Mesothelial cell of epicardium (in vitro differentiated cells): ENCODE measurements around the gene PTPRN2. TPM values are rescaled to one million over a fixed set of nuclear protein-coding genes. Genes with fewer than 3 reads are reported as not detected.

Experiments used
- DNase-seq, 2 experiments: peaks; one replicate each; pipeline ENCODE4 v3.0.0; 2021; ENCODE audit warnings: low spot score in 2 of 2; ENCODE audit not compliant: unreplicated experiment in 2 of 2
- H3K27ac Mint-ChIP-seq: 2 replicates; pipeline ENCODE4 v1.8.0; 2021; ENCODE audit warnings: mixed read lengths
- H3K27me3 Mint-ChIP-seq: 2 replicates; pipeline ENCODE4 v1.8.0; 2021; ENCODE audit warnings: low read depth, mixed read lengths
- H3K36me3 Mint-ChIP-seq: 2 replicates; pipeline ENCODE4 v1.8.0; 2021; ENCODE audit warnings: mixed read lengths
- H3K4me1 Mint-ChIP-seq: 2 replicates; pipeline ENCODE4 v1.8.0; 2021; ENCODE audit warnings: mixed read lengths
- H3K4me3 Mint-ChIP-seq: 2 replicates; pipeline ENCODE4 v1.8.0; 2021; ENCODE audit warnings: mild to moderate bottlenecking, moderate library complexity, mixed read lengths
- H3K9me3 Mint-ChIP-seq: 2 replicates; pipeline ENCODE4 v1.8.0; 2021; ENCODE audit warnings: mixed read lengths
- total RNA-seq: library from RNA; stranded (reverse); gene quantifications from 3 replicates; pipeline ENCODE4 v1.2.1, GENCODE V29; 2021
- TF ChIP-seq, protein P1 (sequence below): fragments of 200-600 bp; sonication (generic); IDR thresholded peaks from one replicate; pipeline ENCODE4 v1.5.0; 2021; ENCODE audit warnings: antibody characterized with exemption; ENCODE audit not compliant: unreplicated experiment

The PTPRN2 gene
- total RNA-seq, 1 donor from 2014 or later = 2.2 TPM

DNA sequence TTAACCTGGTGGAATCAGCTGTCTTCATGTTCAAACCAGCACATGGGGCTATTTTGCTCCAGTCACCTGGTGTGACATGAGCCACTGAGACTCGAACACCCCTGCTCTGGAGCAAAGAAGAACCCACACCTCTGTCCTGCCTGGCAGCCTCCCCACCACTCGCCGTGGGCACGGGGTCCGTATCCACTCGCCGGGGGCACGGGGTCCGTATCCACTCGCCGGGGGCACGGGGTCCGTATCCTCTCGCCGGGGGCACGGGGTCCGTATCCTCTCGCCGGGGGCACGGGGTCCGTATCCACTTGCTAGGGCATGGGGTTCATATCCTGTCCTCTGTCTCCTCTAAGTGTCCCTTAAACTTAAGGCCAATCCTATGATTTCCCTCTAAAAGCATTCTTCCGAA is 558.7 kb downstream of the PTPRN2 start:
- Mint-ChIP-seq H3K4me1 (no peaks in the 10 kb centered on the region), H3K36me3 (no peaks in the 10 kb centered on the region), H3K27me3 (no peaks in the 10 kb centered on the region), H3K4me3 (no peak overlapping the region), H3K9me3 (peaks cover 5% of the 10 kb centered on the region), H3K27ac (no peak overlapping the region)
- TF ChIP-seq, protein P1, sequence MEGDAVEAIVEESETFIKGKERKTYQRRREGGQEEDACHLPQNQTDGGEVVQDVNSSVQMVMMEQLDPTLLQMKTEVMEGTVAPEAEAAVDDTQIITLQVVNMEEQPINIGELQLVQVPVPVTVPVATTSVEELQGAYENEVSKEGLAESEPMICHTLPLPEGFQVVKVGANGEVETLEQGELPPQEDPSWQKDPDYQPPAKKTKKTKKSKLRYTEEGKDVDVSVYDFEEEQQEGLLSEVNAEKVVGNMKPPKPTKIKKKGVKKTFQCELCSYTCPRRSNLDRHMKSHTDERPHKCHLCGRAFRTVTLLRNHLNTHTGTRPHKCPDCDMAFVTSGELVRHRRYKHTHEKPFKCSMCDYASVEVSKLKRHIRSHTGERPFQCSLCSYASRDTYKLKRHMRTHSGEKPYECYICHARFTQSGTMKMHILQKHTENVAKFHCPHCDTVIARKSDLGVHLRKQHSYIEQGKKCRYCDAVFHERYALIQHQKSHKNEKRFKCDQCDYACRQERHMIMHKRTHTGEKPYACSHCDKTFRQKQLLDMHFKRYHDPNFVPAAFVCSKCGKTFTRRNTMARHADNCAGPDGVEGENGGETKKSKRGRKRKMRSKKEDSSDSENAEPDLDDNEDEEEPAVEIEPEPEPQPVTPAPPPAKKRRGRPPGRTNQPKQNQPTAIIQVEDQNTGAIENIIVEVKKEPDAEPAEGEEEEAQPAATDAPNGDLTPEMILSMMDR = no peak
- no peak for DNase-seq

DNA sequence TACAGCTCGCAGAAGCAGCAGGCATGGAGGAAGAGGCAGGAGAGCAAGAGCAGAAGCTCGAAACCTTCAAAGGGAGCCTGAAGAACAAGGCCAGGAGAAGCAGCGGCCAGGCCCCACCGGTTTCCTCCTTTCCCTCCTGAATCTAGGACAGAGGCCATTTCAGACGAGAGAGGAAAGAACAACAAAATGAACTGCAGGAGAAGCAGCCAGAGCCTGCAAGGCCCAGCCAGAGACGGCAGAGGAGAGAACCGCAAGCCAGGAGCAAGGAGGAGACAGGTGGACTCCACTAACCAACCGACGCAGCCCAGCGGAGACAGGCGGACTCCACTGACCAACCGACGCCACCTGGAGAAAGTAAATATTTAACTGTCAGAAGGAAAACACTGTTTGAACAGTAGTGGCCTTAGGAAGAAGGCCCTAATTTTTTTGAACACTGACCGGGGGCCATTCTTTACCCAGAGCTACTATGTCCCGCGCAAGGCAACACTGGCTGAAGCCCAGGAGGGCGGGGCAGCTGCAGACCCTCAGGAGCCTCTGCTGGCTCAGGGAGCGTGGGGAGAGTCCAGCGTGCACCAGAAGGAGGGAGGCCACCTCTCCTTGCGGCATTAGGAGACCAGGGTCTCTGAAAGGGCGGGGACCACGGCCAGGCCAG is 559.2 kb downstream of the PTPRN2 start:
- no peaks in the 10 kb centered on the region for H3K36me3 Mint-ChIP-seq
- TF ChIP-seq, protein P1 = no peak
- H3K4me3 Mint-ChIP-seq = no peak overlapping the region
- DNase-seq = no peak
- no peak overlapping the region for H3K27ac Mint-ChIP-seq
- H3K9me3 Mint-ChIP-seq = peaks cover 5% of the 10 kb centered on the region
- H3K4me1 Mint-ChIP-seq = no peaks in the 10 kb centered on the region
- H3K27me3 Mint-ChIP-seq = no peaks in the 10 kb centered on the region

DNA sequence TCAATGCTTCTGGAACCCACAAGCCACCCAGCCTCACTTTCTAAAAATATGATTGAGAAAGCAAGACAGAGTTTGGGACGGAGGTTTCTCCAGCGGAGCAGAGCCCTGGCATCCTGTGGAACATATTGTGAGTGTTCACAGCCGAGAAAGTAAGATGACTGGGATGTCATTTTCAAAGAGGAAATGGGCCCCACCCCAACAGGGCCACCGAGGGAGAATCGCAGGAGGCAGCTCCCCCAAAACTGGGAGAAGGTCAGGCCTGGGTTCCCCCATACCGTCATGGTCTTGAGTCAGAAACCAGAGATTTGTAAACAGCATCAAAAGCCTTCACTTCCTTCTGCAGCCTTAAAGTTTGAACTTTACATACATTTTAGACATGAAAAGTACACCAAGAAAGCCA is 560.0 kb downstream of the PTPRN2 start:
- no peak overlapping the region for H3K27ac Mint-ChIP-seq
- no peaks in the 10 kb centered on the region for H3K9me3 Mint-ChIP-seq
- no peaks in the 10 kb centered on the region for H3K36me3 Mint-ChIP-seq
- no peaks in the 10 kb centered on the region for H3K27me3 Mint-ChIP-seq
- TF ChIP-seq, protein P1 = no peak
- no peak for DNase-seq
- no peak overlapping the region for H3K4me3 Mint-ChIP-seq
- H3K4me1 Mint-ChIP-seq = no peaks in the 10 kb centered on the region

DNA sequence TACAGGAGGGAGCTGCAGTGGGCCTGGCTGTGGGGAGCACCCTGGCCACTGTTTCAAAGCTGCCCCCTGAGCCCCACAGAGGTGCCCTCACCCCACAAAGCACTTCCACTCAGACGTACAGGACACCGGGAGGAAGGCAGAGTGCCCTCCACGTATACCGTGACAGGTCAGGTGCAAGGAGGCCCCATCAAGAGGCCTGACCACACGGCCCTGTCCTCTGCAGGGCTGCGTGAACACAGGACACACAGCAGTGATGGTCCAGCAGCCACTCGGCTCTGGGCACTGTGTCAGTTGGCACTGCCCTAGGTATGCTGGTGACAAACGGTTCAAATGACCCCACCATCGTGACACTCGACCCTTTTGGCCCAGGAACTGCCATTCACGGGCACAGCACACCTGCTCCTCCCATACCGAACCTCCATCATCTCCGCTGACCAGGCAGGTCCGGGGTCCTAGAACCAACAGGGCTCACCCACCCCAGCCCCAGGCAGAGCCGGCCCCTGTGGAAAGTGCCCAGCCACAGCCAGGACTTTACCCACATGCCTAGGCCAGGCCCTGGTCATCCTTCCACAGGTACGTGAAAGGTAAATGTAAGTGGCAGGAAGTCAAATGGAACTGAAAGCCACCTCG is 560.9 kb downstream of the PTPRN2 start:
- H3K27ac Mint-ChIP-seq = no peak overlapping the region

DNA sequence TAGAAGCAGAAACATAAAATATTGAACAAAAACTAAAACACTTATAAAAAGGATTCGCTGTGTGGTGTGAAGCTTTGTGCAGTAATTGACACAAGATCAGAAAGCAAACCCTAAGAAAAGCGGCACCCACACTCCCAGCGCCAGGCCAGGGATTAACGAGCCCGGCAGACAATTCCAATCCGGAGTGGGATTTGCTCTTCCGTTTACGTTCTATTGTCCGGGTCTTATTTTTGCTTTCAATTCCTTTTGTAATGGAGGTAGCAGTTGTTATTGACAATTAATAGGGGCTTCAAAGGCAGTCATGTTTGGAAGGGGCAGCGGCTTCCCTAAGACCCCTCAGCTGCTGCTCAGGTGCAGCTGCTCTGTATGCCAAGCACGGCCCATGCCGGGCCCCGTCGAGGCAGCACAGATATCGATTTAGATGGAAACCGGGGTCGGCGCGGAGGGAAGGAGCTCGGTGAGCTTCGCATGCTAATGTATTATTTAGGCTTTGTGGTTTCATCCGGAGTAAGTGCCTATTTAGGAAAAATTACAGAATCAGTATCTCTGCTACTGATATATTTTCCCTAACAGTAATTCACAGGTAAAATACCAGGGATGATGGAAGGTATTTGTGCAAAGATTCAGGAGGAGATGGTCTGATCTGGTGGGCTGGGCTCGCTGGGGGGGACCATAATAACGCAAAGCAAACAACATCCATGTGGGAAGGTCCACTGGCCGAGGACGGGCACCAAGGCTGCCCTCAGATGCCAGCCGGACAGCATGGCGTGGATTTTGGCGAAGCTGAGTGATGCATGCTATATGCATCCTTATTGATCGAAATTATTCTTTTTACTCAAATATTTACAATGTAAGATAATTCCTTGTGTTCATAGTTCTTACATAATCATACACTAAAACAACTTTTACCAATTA is 561.7 kb downstream of the PTPRN2 start:
- Mint-ChIP-seq H3K27ac (no peak overlapping the region), H3K27me3 (no peaks in the 10 kb centered on the region), H3K9me3 (no peaks in the 10 kb centered on the region), H3K4me3 (no peak overlapping the region), H3K4me1 (no peaks in the 10 kb centered on the region), H3K36me3 (no peaks in the 10 kb centered on the region)
- TF ChIP-seq, protein P1 = no peak
- peak in 1 of 2 experiments; percentile 20 for DNase-seq

More for the DNA sequence above, 560.9 kb downstream of the PTPRN2 start:
- H3K36me3 Mint-ChIP-seq = no peaks in the 10 kb centered on the region
- H3K4me1 Mint-ChIP-seq = no peaks in the 10 kb centered on the region
- H3K9me3 Mint-ChIP-seq = no peaks in the 10 kb centered on the region
- TF ChIP-seq, protein P1 = no peak
- no peak for DNase-seq
- H3K27me3 Mint-ChIP-seq = no peaks in the 10 kb centered on the region
- H3K4me3 Mint-ChIP-seq = no peak overlapping the region
